GM19397 (cell line): ENCODE measurements around the gene OBP2A.

Source experiments
- ATAC-seq: cut with Tn5 transposase; IDR thresholded peaks from one replicate; pipeline ENCODE4 v1.9.1; 2021; ENCODE audit warnings: mild to moderate bottlenecking, moderate library complexity; ENCODE audit not compliant: unreplicated experiment

OBP2A gene

DNA sequence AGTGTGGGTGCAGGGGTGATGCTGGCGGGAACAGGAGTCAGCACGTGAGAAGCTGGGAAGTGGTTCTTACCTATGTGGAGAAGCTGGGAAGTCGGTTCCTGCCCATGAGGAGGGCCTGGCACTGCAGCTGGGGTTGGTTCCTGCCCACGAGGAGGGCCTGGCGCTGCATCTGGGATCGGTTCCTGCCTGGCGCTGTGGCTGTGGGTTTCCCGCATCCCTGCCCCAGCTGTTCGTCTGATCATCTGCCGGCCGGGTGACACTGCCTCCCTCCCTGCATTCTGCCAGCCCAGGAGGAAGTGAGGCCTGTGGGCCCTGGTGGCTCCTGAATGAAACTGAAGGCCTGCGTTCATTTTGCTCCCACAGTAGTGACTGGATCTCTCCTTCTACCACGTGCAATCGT lies 5.1 kb downstream of the OBP2A start:
- ATAC-seq: no peak

DNA sequence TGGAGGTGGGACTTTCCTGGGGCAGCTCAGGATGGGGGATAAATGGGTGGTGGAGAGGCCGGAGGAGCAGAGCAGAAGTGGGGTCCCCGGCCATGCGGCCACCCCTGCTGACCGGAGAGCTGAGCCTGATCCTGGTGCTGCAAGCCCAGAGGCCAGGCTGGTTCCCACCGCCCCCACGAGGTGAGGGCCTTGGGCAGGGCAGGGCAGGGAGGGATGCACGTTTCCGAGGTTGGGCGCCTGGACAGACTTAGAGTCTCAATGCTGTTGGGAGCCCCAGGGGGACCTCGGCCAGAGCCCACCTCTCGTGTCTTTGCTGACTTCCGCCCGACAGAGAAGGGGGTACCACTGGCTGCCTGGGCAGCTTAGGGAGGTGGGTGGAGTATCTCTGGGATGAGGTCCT lies 5.5 kb downstream of the OBP2A start:
- no peak for ATAC-seq

DNA sequence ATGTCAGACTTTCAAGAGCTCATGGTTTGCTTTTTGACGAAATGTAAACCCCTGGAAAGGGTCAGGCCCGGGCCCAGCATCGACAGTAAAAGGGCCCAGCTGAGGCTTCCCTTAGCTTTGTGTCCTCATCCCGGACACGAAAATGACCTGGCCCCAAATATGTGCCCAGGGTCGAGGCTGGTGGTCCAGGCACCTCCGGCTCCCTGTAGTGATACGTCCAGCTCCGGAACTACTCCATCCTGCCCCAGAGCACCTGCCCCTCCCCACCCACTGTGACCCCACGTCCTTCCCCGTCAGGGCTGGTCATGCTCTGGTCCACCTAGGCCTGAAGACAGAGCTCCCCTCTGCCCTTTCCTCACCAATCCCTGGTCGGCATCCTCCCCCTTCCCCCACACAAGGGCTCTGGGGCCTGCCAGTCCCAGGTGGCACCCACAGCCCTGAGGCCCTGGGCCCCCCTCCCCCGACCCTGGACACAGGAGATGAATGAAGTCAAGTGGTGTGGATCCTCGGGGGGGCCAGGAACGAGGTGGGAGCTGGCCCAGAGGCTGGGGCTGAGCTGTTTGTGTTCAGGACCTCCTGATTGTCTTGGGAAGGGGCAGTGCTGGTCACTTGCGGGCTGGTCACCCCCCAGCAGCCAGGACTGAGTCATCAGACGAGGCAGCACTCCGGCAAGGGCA lies 6.2 kb downstream of the OBP2A start:
- no peak for ATAC-seq

DNA sequence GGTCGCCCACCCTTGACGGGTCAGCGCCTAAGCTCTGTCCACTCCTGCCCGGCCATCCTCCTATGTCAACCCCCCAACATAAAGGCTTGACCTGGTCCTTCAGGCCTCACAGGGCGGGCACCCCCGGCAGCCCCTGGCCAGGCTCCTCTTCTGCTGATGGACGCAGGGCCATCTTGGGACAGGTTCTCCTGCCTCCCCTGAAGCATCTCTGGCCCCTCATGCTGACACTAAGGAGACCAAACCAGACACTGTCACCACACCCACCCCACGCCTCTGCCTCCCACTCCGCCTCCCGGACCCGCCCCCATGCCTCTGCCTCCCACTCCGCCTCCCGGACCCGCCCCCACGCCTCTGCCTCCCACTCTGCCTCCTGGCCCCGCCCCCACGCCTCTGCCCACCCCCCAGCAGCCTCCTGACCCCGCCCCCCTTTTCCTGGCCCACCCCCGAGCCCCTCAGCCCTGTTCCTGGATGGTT lies 6.8 kb downstream of the OBP2A start:
- no peak for ATAC-seq

DNA sequence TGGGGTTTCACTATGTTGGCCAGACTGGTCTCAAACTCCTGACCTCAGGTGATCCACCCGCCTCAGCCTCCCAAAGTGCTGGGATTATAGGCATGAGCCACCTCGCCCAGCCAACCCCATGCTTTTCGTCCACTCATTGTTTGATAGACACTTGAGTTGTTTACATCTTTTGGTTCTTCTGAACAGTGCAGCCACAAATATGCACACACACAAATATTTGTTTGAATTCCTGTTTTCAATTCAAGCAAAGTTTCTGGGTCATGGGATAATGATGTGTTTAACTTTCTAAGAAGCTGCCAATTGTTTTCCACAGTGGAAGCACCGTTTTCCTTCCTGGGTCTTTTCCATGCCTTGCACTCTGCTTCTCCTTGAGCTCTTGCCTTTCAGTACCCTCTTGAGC lies 8.8 kb downstream of the OBP2A start:
- no peak for ATAC-seq

DNA sequence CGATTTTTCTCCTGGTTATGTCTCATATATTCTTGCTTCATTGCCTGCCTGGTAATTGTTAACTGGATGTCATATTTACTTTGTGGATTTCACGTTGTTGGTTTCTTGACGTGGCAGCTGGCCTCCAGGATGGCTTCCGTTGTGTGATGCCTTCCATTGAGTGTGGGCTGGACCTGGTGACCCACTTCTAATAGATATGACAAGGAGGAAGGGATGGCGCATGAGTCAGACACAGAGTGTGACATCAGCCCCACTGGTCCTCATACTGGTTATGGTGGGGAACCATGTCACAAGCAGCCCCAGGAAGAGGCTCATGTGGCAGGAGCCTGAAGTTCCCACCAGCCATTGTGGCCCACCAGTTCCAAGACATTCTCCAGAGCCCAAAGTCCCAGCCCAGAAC lies 9.3 kb downstream of the OBP2A start:
- no peak for ATAC-seq

DNA sequence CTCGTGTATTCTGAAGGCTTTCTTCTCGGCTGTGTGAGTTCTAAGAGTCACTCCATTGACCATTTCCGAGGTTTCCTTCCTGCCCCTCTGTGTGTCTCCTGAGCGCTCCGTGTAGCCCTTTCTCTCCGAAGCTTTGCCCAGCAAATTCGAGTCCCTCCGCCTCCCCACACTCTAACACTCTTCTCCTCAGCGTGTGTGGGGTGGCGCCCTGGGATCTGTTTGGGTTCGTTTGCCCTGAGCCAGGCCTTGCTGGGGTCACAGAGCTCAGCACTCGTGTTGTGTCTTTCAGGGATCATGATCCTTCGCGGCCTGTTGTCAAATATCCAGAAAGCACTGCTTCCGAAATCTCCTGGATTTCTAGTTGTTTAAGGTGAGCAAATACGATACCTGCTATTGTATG lies 10.0 kb downstream of the OBP2A start:
- no peak for ATAC-seq

DNA sequence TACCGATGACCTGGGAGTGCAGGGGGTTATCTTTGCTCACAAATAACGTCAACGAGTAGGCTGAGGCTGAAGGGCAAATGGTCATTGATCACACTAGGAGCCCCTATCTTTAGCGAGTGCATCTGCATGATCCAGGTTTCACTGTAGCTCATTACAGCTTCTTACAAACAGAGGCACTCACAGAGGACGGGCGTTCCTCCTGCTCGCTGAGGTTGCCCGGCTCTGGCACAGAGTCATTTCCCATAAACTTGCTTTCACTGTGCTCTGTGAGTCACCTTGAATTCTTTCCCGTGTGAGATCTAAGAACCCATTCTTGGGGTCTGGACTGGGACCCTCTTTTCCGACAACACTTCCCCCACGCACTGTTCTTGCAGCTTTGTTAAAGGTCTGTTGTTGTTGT lies 13.7 kb downstream of the OBP2A start:
- no peak for ATAC-seq

DNA sequence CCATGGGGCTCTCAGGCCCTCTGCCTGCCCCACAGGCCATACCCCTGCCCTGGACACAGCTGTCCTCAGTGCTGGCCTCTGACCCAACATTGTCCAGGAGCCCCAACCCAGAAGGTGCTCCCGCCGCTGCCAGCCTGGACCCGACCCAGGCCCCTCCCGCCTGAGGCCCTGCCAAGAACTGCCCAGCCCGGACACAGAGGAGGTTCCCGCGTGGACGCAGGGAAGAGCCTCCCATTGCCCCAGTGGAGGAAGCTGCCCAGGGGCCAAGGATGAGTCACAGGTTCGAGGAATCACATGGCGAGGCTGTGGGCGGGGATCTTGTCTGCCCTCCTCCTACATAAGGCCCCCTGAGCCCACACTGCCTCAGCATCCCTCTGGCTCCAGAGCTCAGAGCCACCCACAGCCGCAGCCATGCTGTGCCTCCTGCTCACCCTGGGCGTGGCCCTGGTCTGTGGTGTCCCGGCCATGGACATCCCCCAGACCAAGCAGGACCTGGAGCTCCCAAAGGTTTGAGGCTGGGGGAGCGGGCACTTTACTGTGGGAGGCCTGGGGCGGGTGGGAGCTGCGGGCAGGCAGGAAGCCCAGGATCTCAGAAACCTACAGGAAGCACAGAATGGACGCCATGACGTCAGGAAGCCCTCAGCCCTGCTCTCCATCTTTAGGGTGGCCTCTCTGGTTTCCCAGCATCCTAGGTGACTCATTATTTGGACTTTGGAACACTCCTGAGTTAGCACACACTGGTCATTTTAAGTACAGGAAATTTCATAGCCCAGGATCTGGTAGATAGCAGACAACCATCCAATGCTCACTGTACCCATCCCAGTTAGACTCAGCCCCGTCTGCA lies 15.7 kb downstream of the OBP2A start, which contains the start of gene PAEP:
Gene PAEP, plus strand, starts transcription at position 366 of the 844 bp plus-strand sequence.
- ATAC-seq: no peak

DNA sequence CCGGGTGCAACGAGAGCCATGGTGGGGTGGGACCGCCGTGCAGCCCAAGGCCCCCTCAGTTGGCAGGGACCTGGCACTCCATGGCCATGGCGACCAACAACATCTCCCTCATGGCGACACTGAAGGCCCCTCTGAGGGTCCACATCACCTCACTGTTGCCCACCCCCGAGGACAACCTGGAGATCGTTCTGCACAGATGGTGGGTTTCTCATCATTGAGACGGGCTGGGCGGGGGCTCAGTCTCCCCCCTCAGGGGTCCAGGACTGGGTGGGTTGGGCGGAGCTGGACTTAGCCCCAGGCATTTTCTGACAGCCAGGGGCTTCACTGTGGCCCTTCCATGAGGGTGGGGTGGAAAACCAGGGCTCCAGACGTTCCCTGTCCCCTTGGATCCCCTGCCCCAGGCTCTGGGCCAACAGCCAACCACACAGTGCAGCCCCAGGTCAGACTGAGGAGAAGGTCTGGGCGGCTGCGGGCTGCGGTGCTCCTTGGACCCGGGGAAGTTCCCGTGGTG lies 16.4 kb downstream of the OBP2A start:
- no peak for ATAC-seq

DNA sequence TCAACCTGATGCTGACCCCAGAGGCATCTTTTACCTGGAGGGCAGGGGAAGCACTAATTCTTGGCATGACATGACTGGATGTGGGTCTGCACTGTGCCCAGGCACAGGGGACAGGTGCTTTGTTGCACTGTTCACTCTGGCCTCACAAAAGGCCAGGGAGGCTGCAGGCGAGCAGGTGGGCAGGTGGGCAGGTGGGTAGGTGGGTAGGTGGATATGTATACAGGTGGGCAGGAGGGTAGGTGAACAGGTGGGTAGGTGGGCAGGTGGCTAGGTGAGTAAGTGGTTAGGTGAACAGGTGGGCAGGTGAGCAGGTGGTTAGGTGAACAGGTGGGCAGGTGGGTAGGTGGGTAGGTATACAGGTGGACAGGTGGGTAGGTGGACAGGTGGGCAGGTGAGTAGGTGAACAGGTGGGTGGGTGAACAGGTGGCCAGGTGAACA lies 17.1 kb downstream of the OBP2A start:
- ATAC-seq: no peak

DNA sequence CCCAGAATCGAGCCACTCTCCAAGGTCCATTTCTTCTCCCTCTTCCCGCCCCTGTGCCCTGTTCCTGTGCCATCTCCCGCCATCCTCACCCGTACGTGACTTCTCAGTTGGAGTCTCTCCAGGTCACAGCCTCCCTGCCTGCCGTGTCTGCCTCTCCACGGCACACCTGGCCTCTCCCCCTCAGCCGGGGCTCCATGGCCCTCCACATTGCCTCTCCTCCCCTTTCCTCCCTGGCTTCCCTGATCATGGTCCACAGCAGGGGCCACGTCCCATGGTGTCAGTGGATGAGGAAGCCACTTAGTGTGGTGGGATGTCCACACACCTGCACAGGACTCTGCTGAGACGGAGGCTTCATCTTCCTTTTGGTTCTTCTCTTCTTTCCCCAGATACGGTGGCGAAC lies 17.9 kb downstream of the OBP2A start:
- no peak for ATAC-seq

DNA sequence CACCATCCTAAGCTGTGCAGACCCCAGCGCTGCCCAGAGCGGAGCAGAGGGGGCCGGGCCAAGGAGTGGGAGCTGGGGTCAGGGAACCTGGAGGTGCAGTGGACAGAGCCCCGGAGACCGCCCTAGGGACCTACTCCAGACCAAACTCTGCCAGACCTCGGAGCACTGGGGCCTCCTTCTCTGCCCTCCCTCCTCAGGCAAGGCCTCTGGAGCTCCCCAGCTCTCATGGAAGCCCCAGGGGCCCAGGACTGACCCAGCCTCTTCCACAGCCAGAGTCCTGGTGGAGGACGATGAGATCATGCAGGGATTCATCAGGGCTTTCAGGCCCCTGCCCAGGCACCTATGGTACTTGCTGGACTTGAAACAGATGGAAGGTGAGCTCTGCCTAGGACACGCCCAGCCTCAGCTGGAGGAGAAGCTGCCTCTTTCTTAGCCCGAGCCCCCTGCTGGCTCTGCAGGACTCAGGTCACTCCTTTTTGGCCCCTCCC lies 19.3 kb downstream of the OBP2A start:
- no peak for ATAC-seq

DNA sequence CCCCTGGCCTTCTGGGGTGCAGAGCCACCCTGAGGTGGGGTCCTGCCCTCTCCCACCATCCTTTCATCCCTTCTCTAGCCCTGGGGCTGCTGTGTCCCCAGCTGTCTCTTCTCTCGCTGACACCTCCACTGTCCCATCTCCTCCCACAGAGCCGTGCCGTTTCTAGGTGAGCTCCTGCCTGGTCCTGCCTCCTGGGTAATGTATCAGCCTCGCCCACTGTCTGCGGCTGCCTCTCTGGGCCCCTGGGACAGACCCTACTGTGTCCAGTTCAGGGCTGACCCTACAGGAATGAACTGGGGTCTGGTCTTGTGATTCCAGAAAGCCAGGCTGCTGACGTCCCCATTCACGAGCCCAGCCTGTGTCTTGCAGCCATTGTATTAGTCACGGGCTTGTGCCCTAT lies 19.7 kb downstream of the OBP2A start:
- ATAC-seq: no peak

DNA sequence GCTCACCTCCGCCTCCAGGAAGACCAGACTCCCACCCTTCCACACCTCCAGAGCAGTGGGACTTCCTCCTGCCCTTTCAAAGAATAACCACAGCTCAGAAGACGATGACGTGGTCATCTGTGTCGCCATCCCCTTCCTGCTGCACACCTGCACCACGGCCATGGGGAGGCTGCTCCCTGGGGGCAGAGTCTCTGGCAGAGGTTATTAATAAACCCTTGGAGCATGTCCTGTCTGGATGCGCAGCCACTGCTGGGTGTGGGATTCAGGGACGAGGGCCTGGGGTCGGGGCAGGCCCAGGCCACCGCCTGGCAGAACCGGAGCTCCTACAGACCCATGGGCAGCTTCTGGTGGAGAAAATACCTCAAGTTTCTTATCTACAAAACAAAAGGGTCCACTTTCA lies 20.6 kb downstream of the OBP2A start:
- ATAC-seq: no peak

DNA sequence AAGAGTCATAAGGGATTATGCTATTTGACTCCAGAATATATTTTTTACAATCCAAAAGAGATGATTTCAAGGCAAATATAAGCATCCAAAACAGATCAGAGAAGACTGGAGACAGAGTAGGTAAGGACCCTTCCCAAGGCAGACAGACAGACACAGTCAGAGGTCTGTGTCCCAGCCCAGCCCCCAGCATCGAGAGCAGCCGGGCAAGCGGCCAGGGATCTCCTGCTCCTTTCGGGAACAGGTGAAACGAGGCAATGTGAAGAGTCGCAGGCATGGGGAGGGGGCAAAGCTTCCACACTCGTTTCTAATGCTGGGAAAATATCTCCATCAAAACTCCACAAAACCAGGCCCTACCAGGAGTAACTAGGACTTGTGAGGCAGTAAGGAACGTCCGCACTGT lies 21.4 kb downstream of the OBP2A start:
- ATAC-seq: no peak

DNA sequence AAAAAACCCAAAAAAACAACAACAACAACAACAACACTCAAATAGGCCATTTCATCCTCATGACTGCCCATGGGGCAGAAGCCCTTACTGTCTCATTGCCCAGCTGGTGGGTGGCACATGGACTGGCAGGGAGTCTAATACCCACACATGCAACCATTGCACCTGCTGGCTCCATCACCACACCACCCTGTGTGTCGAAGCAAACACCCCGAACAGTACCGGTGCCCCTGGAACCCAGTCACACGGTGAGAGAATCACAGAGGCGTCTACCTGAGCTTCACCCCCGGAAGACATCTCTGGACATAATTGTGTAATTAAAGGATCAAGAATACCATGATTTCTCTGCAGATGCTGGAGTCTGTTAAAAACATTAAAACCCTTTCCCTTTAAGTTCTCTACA lies 22.1 kb downstream of the OBP2A start:
- no peak for ATAC-seq

DNA sequence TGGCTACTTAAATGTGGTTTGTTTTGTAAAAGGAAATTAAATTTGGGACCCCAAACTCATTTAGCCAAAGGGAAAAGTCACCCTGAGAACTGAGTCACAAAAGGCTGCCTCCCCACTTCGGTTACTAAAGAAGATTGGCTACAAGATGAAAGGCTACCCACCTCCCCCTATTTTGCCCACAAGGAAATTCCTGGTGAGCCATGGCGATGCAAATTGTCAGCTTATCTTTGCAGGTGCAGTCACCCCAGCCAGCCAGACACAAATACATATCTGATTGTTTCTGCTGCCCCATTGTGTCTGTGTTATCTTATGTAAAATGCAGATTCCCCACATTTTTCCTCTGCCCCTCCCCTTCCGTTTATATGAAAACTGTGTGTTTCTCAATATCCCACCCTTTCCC lies 24.5 kb downstream of the OBP2A start:
- no peak for ATAC-seq

DNA sequence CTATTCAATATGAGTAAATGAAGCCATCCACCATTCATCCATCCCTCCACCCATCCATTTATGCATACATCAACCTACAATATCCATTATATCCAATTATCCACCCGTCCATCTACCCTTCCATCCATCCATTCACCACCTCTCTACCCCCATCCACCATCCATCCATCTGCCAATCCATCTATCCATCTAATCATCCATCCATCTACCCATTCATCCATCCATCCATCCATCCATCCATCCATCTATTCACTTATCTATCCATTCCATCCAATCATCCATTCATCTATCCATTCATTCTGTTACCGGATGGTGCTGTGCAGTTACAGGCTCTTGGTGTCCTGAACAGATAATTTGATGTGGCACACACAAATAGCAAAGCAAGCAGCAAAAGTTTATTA lies 26.3 kb downstream of the OBP2A start:
- no peak for ATAC-seq

DNA sequence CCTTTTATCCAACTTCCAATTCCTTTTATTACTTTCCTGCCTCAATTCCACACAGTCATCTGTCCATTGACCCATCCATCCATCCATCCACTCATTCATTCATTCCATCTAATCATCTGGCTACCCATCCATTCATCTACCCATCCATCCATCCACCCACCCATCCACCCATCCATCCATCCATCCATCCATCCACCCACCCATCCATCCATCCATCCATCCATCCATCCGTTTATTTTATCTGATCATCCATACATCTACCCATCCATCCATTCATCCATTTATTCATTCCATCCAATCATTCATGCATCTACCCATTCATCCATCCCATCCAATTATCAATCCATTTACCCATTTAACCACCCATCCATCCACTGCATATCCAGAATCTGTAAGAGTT lies 27.2 kb downstream of the OBP2A start:
- ATAC-seq: no peak

DNA sequence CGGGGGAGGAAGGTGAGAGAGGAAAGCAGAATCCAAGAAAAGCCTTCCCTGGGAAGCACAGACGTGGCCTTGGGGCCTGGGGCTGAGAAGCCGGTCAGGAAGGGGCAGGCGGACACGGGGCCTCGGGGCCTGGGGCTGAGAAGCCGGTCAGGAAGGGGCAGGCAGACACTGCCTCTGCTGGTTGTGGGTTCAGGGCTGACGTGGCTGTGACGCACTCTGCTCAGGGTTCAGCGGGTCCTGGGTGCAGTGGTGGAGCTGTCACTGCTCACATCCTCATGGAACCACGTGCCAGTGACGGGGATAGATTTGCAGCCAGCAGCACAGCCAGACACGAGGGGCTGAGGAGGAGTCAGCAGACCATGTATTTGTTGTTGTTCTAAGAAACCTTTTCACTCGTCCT lies 28.4 kb downstream of the OBP2A start:
- no peak for ATAC-seq

DNA sequence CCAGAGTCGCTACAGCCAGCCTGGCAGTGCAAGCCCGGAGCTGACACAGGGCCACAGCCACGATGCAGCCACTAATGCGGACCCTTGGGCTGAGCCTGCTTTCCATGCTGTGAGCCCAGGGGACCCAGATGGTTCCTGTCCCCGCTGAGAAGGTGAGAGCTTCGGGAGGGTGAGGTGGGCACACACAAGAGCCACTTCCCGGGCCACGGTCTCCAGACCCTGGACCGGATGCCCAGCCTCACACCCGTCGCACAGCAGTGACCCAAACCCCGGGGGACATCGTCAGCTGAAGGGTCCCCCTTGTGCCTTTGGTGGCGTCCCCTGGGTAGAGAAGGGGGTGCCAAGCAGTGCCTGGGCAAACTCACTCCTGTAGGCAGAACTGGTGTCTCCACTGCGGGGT lies 29.0 kb downstream of the OBP2A start:
- ATAC-seq: no peak
